HG03108 (cell line): ENCODE measurements around the gene RPL11.
"Not testable (repeated sequence)": the region's sequence is repeated elsewhere in the genome, so short reads cannot be mapped to it uniquely, and the experiment has no call there.

Source experiments
- ATAC-seq: cut with Tn5 transposase; IDR thresholded peaks from one replicate; pipeline ENCODE4 v1.9.1; 2021; ENCODE audit warnings: moderate library complexity; ENCODE audit not compliant: unreplicated experiment

Gene RPL11

GRCh38 chr1:23691499-23692307 lies at the start of gene RPL11:
Gene RPL11, plus strand, starts transcription at chr1:23691806. Its CDS starts 18 bp downstream, at chr1:23691824.
- peak; percentile 93 for ATAC-seq

- no peak for ATAC-seq
Measured at GRCh38 chr1:23643736-23644554, 47.7 kb upstream of the RPL11 start.

GRCh38 chr1:23644555-23644866 lies 47.1 kb upstream of the RPL11 start:
- ATAC-seq = no peak

GRCh38 chr1:23645338-23645737 lies 46.3 kb upstream of the RPL11 start:
- no peak for ATAC-seq

DNA sequence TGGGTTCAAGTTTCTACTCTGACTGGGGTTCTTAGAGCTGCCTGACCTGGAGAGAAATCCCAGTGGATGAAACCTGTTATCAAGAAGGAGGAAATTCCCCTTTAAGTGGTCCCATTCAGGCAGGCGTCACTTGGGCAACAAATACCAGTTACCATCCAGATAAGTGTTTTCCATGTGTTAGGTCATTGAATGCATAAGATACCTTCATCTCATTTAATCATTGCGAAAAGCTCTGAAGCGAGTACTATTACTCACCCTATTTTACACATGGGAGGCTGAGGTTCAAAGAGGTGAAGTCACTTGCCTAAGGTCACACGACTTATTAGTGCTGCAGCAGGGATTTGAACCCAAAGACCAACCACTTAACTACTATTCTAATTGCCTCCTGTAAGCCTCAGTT lies 45.5 kb upstream of the RPL11 start:
- ATAC-seq = no peak

DNA sequence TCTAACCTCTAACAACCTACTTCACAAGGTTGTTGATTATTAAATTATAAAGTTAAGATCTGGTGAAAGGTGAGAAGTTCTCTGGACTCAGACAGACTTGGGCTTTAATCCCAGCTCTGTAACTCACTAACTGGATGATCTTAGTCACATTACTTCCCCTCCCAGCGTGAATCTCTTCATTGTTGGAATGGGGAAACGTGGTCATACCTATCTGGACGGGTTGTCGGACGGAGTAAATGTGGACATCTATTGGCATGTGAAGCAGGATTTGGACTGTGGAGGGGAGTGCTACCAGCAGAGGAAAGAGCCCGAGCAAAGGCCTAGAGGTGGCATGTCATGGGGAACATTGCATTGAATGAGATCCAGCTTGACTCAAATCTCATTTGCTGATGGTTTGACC lies 45.1 kb upstream of the RPL11 start:
- ATAC-seq = no peak

- no peak for ATAC-seq
Measured at GRCh38 chr1:23648576-23648975, 43.0 kb upstream of the RPL11 start.

DNA sequence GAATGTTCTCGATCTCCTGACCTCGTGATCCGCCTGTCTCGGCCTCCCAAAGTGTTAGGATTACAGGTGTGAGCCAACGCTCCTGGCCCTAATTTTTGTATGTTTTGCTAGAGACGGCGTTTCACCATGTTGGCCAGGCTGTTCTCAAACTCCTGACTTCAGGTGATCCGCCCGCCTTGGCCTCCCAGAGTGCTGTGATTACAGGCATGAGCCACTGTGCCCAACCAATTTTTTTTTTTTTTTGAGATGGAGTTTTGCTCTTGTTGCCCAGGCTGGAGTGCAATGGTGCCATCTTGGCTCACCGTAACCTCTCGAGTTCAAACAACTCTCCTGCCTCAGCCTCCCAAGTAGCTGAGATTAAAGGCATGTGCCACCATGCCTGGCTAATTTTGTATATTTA lies 42.4 kb upstream of the RPL11 start:
- ATAC-seq = not testable (repeated sequence)

GRCh38 chr1:23650344-23650990 lies 41.1 kb upstream of the RPL11 start:
- no peak for ATAC-seq

DNA sequence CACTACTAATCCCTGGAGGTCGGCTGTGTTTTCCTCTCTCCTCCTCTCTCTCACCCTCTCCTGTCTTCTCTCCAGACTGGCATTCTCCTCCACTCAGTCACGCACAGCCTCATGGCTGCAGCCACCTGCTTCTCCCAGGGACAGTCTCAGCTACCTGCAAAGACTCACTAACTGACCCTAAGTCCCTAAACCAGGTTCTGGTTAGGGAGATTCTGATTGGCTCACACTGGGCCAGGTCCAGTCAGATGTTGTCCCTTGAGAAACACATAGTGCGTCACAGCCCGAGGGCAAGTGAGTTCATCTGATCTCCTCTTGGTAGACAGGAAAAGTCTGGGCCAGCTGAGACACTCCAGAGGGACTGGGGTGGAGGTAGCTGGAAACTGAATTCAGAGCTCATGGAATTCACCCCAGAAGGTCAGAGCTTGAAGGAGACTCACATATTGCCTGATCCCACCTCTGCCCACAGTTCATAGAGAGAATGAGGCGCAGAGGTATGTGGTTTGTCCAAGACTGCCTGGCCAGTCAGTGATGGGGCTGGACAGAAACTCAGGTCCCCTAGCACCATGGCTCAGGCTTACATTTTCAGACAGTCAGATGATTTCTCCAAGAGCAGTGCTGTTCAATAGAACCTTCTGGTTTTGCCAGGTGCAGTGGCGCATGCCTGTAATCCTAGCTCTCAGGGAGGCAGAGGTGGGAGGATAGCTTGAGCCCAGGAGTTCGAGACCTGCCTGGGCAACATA lies 40.4 kb upstream of the RPL11 start:
- ATAC-seq = no peak

DNA sequence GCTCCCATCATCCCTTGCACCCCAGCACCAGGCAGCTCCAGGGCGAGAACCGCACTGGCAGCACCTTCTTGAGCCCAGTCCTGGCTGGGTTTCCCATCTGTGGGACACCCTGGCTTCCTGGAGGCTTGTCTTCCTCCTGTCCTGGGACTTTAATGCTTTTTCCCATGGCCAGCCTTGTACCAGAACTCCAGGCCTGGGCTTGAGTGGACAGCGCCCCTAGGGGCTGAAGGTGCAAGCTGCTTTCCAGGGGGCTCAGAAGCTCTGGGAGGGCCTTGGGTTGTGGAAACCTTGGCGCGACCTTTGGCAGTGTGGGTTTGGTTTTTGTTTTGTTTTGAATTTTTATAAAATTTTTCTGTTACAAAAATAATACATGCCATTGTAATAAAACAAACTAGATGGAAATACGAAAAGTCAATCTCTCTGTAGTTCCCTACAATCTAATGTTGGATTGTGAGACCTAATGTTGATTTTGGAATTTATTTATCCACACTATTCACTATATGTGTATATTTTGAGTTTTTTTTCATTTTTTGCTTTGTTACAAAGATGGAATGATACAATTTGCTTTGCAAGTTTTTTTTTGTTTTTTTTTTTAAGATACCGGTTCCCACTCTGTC lies 33.8 kb upstream of the RPL11 start:
- ATAC-seq = no peak

DNA sequence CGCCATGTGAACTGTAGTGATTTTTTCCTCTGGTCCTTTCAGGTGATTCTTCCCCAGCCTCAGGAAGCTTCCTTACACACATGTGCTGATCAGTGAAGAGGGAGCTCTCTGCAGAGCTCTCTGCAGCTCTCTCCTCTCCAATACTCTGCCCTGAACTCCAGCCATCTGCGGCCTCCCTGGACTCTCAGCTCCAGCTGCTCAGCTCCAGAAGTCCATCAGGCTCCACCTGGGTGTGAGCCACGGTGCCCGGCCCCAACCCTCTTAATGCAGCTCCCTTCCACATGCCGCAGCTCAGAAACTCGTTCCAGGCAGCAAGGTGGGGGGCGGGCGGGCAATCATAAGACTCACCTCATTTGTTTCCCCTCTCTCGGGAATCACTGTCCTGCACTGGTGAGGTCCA lies 30.9 kb upstream of the RPL11 start:
- no peak for ATAC-seq

DNA sequence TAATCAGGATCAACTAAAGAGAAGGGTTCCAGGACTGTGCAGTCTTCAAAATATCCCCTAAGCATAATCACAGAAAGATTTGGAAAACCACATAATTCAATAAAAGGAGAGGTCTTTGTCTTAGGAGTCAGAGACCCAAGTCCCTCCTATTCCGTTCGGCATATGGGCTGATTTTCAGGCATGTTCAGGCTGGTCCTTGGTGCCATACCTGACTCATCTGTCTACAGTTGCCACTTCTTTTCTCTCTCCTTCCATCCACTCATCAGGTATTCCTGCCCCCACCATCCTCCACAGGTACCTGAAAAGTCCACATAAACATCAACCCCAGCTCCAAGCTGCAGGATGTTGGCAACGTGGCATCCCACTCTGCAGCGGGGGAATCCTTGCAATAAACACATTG lies 29.7 kb upstream of the RPL11 start:
- no peak for ATAC-seq

DNA sequence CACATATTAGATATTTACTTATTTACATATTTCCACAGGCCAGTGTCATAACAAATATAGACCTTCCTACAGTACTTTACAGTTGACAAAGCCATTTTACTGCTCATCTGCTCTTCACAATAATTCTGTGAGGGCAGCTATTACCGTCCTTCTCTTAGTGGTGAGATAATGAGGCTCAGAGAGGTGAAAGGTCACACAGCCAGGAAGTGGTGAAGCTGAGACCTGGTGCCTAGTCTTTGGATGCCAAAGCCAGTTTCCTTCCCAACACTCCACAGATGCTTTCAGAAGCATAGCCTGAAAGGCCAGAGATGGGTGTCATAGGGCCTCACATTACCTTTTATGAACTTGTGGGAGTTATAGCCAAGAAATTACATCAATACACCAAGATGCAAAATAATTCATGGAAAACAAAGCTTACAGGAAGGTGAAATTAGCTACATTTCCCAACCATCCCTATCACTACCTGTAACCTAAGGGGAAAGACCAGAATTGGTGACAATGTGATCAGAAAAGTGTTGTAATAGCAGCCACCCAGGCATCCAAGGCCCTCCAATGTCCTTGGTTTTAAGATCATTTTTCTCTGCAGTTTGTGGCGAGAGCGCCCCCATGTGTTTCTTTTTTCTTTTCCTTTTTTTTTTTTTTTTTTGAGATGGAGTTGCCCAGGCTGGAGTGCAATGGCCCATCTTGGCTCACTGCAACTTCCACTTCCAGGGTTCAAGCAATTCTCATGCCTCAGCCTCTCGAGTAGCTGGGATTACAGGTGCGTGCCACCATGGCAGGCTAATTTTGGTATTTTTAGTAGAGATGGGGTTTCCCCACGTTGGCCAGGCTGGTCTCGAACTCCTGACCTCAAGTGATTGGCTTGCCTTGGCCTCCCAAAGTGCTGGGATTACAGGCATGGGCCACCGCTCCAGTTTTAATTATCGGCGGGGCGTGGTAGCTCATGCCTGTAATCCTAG lies 26.5 kb upstream of the RPL11 start:
- no peak for ATAC-seq

- ATAC-seq = no peak
Measured at GRCh38 chr1:23667411-23667810, 24.2 kb upstream of the RPL11 start.

GRCh38 chr1:23670709-23671108 lies 20.9 kb upstream of the RPL11 start:
- ATAC-seq = no peak

DNA sequence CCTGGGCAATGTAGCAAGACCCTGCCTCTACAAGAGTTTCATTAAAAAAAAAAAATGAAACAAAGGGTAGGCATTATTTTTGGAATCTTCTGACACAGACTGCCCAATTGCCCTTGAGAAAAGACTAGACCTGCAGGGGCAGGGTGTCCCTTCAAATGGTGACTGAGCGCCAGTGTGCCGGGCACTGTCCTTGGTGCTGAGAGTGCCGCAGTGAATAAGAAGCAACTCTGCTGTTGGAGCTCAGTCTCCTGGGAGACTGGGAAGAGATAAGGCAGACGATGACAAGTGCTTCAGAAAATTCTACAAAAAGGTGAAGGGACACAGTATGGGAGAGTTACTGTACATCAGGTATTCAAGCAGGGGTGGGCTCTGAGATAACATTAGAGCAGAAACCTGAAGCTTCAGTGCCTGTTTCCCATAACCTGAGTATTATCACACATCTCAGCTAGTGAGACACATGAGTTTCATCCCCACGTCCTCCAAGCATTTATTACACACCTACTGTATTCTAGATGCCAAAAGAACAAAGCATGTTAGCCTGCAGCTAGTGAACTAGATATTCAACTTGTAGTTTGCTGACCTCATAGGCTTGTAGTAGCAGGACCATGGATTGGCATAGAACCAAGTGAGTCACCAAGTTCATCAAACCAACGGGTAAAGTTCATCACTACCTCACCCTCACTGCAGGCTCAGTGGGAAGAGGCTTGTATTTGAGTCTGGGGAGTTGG lies 18.4 kb upstream of the RPL11 start:
- ATAC-seq = no peak

DNA sequence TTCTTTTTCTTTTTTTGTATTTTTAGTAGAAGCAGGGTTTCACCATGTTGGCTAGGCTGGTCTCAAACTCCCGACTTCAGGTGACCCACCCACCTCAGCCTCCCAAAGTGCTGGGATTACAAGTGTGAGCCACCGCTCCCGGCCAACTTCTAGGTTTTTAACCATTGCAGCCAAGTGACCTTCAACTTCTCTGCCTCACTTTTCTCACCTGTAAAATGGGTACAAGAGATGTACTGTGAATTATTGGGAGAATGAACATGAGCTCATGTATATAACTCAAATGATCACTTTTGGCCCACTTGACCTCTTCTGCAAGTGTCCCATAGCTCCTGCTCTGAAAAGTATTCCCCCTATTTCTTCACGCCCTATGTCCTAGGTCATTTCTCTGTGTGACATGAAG lies 11.8 kb upstream of the RPL11 start:
- no peak for ATAC-seq

GRCh38 chr1:23682946-23683345 lies 8.7 kb upstream of the RPL11 start:
- ATAC-seq = no peak
